ENCODE results near the gene OR10A4.

GRCh38 chr11:6898911-6899310, 22.5 kb downstream of the OR10A4 start:
- TF ChIP-seq SUZ12 (IDR thresholded peaks at IDR 0.05; ENCODE audit: extremely low read depth, insufficient read depth, insufficient read length) = no peak
- TF ChIP-seq YY1 (IDR thresholded peaks at IDR 0.05; ENCODE audit: insufficient read depth, insufficient read length) = no peak
